Esophagus muscularis mucosa (tissue), 4 donors: ENCODE results near the gene GJD3.

Experiments used
- EP300 ChIP-seq: sonication (generic); formaldehyde crosslinking; IDR thresholded peaks from one replicate; pipeline ENCODE4 v1.6.1; 2017; ENCODE audit warnings: antibody characterized with exemption
- POLR2A ChIP-seq: fragments of 450-650 bp; IDR thresholded peaks from one replicate; pipeline ENCODE4 v1.6.1; 2017; ENCODE audit warnings: antibody characterized with exemption, moderate library complexity, mild to moderate bottlenecking, low read depth
- POLR2AphosphoS5 ChIP-seq, 2 donors: sonication (generic); formaldehyde crosslinking; IDR thresholded peaks; one replicate each; pipeline ENCODE4 v1.6.1; 2017; ENCODE audit warnings: antibody characterized with exemption in 2 of 2
- TF ChIP-seq, protein P1 (sequence below), 3 experiments: fragments of 200-600 bp in 2 of 3; fragments of 450-650 bp in 1 of 3; sonication (generic) in 2 of 3; IDR thresholded peaks; one replicate each; pipeline ENCODE4 v1.5.1; 2017 to 2019; ENCODE audit warnings: antibody characterized with exemption in 3 of 3, mild to moderate bottlenecking in 2 of 3, moderate library complexity in 1 of 3

DNA sequence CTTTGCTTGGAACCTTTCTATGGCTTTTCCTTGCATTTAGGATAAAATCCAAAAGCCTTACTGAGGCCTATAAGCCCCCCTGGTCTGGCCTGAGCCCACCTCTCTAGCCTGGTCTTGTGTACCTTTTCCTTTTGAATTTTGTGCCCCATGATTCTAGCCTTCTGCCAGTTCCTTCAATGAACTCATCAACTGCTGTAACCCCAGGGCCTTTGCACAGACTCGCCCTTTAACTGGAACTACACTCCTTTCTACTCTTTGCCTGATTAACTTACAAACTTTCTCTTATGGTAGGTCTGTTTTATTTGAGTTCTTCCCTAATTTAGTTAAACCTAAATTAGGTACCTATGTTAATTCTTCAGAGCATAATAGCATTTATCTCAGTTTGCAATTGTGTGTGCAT is 24.2 kb downstream of the GJD3 start:
- TF ChIP-seq EP300, result no peak
- TF ChIP-seq, protein P1, sequence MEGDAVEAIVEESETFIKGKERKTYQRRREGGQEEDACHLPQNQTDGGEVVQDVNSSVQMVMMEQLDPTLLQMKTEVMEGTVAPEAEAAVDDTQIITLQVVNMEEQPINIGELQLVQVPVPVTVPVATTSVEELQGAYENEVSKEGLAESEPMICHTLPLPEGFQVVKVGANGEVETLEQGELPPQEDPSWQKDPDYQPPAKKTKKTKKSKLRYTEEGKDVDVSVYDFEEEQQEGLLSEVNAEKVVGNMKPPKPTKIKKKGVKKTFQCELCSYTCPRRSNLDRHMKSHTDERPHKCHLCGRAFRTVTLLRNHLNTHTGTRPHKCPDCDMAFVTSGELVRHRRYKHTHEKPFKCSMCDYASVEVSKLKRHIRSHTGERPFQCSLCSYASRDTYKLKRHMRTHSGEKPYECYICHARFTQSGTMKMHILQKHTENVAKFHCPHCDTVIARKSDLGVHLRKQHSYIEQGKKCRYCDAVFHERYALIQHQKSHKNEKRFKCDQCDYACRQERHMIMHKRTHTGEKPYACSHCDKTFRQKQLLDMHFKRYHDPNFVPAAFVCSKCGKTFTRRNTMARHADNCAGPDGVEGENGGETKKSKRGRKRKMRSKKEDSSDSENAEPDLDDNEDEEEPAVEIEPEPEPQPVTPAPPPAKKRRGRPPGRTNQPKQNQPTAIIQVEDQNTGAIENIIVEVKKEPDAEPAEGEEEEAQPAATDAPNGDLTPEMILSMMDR (IDR thresholded peaks at IDR 0.05), result no peak
- no peak for TF ChIP-seq POLR2A
- TF ChIP-seq POLR2AphosphoS5 (IDR thresholded peaks at IDR 0.05), result no peak
